Measurements from ENCODE around the gene ARRDC4. TPM values are rescaled to one million over a fixed set of nuclear protein-coding genes. Genes with fewer than 3 reads are reported as not detected.

Gene ARRDC4
- total and polyA plus RNA-seq, 2 of the 4 experiments (the other 2 are of a cell fraction) = 5.3 to 9.1 TPM

DNA sequence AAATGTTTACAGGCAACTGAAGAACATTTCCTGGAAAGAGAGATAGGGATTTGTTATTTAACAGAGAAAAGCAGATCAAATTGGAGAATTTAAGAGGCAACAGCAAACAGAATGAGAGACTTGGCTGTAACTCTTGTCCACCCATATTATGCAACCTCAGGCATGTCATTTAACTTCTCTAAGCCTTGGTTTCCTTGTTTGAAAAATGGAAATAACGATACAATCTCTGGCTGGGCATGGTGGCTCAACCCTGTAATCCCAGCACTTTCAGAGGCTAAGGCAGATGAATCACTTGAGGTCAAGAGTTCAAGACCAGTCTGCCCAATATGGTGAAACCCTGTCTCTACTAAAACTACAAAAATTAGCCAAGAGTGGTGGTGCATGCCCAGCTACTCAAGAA, 23.7 kb downstream of the ARRDC4 start:
- Histone ChIP-seq H3K9me1 (ENCODE audit: insufficient read depth, low read length) (no peaks in the 10 kb centered on the region), H2BK20ac (ENCODE audit: low read depth, low read length) (no peak overlapping the region), H3K9me3 (ENCODE audit: control insufficient read depth, insufficient read depth, low read length) (no peaks in the 10 kb centered on the region; the same call in 1 of the 2 replicates), H2BK5ac (ENCODE audit: low read depth, low read length, poor library complexity, severe bottlenecking) (no peak overlapping the region), H4K5ac (ENCODE audit: low read depth, low read length) (no peak overlapping the region), H4K20me1 (ENCODE audit: insufficient read depth, low read length) (no peaks in the 10 kb centered on the region), H2AK9ac (replicated peaks; ENCODE audit: low read depth, low read length, poor library complexity) (no peak overlapping the region), H3K56ac (ENCODE audit: extremely low read depth, insufficient read depth, low read length) (no peak overlapping the region), H3K27ac (ENCODE audit: insufficient read depth, low read length) (no peak overlapping the region), H3K4me2 (ENCODE audit: low read depth, low read length) (no peak overlapping the region), H3K14ac (replicated peaks; ENCODE audit: low read depth, low read length) (no peak overlapping the region), H2AK5ac (ENCODE audit: low read depth, low read length) (no peak overlapping the region), H3K79me1 (ENCODE audit: low read depth in 1 of 2, low read length in 2 of 2) (no peaks in the 10 kb centered on the region), H2BK15ac (ENCODE audit: low read depth, low read length) (no peak overlapping the region), H4K91ac (ENCODE audit: insufficient read depth, low read depth, low read length) (no peak overlapping the region), H4K8ac (ENCODE audit: low read depth in 2 of 2, low read length in 2 of 2) (no peak overlapping the region), H3K4ac (ENCODE audit: low read depth, low read length) (no peak overlapping the region), H3K4me1 (ENCODE audit: control insufficient read depth, insufficient read depth, low read length) (no peaks in the 10 kb centered on the region), H3K18ac (ENCODE audit: low read depth, low read length) (no peak overlapping the region), H3K23ac (ENCODE audit: low read depth, low read length) (no peak overlapping the region), H3K4me3 (ENCODE audit: insufficient read depth, low read depth, low read length) (no peak overlapping the region), H3K9ac (ENCODE audit: low read depth, low read length) (no peak overlapping the region), H3K27me3 (ENCODE audit: control insufficient read depth, insufficient read depth, low read length) (no peaks in the 10 kb centered on the region), H2BK120ac (ENCODE audit: low read depth, low read length) (no peak overlapping the region), H2AFZ (replicated peaks; ENCODE audit: low read length, poor library complexity) (no peak overlapping the region), H3K36me3 (ENCODE audit: control insufficient read depth, insufficient read depth, low read length) (no peaks in the 10 kb centered on the region)
- ChIA-PET POLR2A (ENCODE audit: unreplicated experiment) (no interaction called here), CTCF (no interaction called here)
- TF ChIP-seq RCOR1 (IDR thresholded peaks at IDR 0.05; ENCODE audit: insufficient replicate concordance, low read length) (no peak), FOS (IDR thresholded peaks at IDR 0.05; ENCODE audit: low read depth, low read length) (no peak), RAD21 (IDR thresholded peaks at IDR 0.05; ENCODE audit: low read length) (no peak), MXI1 (IDR thresholded peaks at IDR 0.05; ENCODE audit: borderline replicate concordance, low read depth, low read length) (no peak), NFE2L2 (IDR thresholded peaks at IDR 0.05; ENCODE audit: low read depth, low read length) (no peak)
- TF ChIP-seq, protein P1, sequence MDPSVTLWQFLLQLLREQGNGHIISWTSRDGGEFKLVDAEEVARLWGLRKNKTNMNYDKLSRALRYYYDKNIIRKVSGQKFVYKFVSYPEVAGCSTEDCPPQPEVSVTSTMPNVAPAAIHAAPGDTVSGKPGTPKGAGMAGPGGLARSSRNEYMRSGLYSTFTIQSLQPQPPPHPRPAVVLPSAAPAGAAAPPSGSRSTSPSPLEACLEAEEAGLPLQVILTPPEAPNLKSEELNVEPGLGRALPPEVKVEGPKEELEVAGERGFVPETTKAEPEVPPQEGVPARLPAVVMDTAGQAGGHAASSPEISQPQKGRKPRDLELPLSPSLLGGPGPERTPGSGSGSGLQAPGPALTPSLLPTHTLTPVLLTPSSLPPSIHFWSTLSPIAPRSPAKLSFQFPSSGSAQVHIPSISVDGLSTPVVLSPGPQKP (IDR thresholded peaks at IDR 0.05; ENCODE audit: borderline replicate concordance, low read depth, low read length) = no peak
- TF ChIP-seq, protein P2, sequence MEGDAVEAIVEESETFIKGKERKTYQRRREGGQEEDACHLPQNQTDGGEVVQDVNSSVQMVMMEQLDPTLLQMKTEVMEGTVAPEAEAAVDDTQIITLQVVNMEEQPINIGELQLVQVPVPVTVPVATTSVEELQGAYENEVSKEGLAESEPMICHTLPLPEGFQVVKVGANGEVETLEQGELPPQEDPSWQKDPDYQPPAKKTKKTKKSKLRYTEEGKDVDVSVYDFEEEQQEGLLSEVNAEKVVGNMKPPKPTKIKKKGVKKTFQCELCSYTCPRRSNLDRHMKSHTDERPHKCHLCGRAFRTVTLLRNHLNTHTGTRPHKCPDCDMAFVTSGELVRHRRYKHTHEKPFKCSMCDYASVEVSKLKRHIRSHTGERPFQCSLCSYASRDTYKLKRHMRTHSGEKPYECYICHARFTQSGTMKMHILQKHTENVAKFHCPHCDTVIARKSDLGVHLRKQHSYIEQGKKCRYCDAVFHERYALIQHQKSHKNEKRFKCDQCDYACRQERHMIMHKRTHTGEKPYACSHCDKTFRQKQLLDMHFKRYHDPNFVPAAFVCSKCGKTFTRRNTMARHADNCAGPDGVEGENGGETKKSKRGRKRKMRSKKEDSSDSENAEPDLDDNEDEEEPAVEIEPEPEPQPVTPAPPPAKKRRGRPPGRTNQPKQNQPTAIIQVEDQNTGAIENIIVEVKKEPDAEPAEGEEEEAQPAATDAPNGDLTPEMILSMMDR (conservative IDR thresholded peaks at IDR 0.05; ENCODE audit: low read depth, low read length) = no peak
- in situ Hi-C loops (cut with MboI; ENCODE audit: low sequenced_read_pairs) = no loop called here
- no TSS peak for BruUV-seq (replicated peaks)
- no peak for DNase-seq
- no peak for ATAC-seq (ENCODE audit: low read depth)
- intact Hi-C loops (cut with micrococcal nuclease) = no loop called here
- no CpG with 5 or more reads among the region's 1 CpG for WGBS, 2 experiments (ENCODE audit: extremely low coverage in 2 of 2, insufficient read length in 1 of 2)
- dilution Hi-C loops (cut with HindIII; ENCODE audit: low sequenced_read_pairs, unreplicated experiment) = no loop called here

Measured in IMR-90 (cell line).